ENCODE measurements around the gene RNASE12. TPM values are rescaled to one million over a fixed set of nuclear protein-coding genes. Genes with fewer than 3 reads are reported as not detected.
A peak's percentile ranks its signal among the peaks of the same experiment; 100 is the strongest.

RNASE12 gene
- total and polyA plus RNA-seq, 9 of the 15 experiments (the other 6 are each of a cell fraction or from before 2014, with no cell fraction given), result 0.24 TPM; not detected in 8

DNA sequence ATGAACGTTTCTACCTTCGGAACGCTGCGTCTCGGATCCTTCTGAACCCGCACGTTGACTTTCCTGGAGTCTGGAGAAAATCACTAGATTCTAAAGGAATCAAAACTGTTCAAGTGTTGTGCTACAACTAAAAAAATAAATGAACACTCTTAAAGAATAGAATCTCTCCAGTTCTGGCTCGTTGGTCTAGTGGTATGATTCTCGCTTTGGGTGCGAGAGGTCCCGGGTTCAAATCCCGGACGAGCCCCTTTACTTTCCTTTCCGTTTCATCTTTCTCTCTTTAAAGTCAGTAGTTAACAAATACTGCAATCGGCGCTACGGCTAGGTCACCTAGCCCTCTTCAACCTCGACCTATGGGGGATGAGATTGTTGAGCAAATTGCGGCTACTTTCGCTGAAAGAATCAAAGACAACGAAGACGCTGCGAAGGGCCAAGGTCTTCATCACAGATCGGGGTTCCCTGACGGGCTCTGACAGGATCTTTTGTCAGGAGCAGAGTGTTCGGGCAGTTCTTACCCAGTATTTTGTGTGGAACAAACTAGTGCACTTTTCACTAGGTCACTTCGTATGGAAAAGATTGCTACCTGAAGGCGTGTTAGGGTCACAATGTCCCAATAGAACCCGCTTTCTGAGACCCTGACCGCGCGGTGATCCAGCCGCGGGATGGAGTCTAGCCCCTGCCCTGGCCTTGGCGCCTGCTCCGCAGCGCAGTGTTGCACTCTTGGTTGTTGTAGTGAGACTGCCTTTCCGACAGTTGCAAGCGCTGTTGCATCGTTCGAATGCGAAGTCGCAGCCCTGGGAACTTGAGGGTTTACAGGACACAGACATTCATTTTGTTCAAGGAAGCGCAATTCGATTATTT, 41.9 kb upstream of the RNASE12 start (continued):
- TF ChIP-seq, protein P1, sequence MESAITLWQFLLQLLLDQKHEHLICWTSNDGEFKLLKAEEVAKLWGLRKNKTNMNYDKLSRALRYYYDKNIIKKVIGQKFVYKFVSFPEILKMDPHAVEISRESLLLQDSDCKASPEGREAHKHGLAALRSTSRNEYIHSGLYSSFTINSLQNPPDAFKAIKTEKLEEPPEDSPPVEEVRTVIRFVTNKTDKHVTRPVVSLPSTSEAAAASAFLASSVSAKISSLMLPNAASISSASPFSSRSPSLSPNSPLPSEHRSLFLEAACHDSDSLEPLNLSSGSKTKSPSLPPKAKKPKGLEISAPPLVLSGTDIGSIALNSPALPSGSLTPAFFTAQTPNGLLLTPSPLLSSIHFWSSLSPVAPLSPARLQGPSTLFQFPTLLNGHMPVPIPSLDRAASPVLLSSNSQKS (CRISPR knock-in tag; IDR thresholded peaks at IDR 0.05), result no peak
- TF ChIP-seq, protein P2, sequence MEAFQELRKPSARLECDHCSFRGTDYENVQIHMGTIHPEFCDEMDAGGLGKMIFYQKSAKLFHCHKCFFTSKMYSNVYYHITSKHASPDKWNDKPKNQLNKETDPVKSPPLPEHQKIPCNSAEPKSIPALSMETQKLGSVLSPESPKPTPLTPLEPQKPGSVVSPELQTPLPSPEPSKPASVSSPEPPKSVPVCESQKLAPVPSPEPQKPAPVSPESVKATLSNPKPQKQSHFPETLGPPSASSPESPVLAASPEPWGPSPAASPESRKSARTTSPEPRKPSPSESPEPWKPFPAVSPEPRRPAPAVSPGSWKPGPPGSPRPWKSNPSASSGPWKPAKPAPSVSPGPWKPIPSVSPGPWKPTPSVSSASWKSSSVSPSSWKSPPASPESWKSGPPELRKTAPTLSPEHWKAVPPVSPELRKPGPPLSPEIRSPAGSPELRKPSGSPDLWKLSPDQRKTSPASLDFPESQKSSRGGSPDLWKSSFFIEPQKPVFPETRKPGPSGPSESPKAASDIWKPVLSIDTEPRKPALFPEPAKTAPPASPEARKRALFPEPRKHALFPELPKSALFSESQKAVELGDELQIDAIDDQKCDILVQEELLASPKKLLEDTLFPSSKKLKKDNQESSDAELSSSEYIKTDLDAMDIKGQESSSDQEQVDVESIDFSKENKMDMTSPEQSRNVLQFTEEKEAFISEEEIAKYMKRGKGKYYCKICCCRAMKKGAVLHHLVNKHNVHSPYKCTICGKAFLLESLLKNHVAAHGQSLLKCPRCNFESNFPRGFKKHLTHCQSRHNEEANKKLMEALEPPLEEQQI (IDR thresholded peaks at IDR 0.05), result 0 out of 2 replicates have a peak, but pooled peaks have one; percentile 52
- TF ChIP-seq NFE2 (IDR thresholded peaks at IDR 0.05; ENCODE audit: low read depth) (no peak), KDM1A (IDR thresholded peaks at IDR 0.05) (peak; percentile 91 to 92), POLR2B (IDR thresholded peaks at IDR 0.05; ENCODE audit: low read depth, partially characterized antibody) (no peak), DACH1 (IDR thresholded peaks at IDR 0.05; ENCODE audit: partially characterized antibody) (no peak), ZBED1 (IDR thresholded peaks at IDR 0.05) (no peak), SAFB (IDR thresholded peaks at IDR 0.05; ENCODE audit: borderline replicate concordance, low read depth, low read length) (no peak), MAFK (IDR thresholded peaks at IDR 0.05; ENCODE audit: low read length) (no peak), MBD2 (IDR thresholded peaks at IDR 0.05; ENCODE audit: borderline replicate concordance, low read depth) (no peak), GATA2 (CRISPR knock-in tag; IDR thresholded peaks at IDR 0.05) (no peak), SRF (CRISPR knock-in tag; IDR thresholded peaks at IDR 0.05) (no peak), NUFIP1 (IDR thresholded peaks at IDR 0.05; ENCODE audit: partially characterized antibody) (no peak), TAF7 (tag; IDR thresholded peaks at IDR 0.05) (no peak), XRCC3 (IDR thresholded peaks at IDR 0.05) (no peak), MTA1 (IDR thresholded peaks at IDR 0.05; ENCODE audit: borderline replicate concordance) (0 out of 2 replicates have a peak, but pooled peaks have one; percentile 40), RFX1 (IDR thresholded peaks at IDR 0.05) (no peak), DDX20 (tag; IDR thresholded peaks at IDR 0.05; ENCODE audit: low read depth) (no peak), ZNF431 (CRISPR knock-in tag; IDR thresholded peaks at IDR 0.05) (no peak), RBM34 (IDR thresholded peaks at IDR 0.05; ENCODE audit: borderline replicate concordance, insufficient read depth, low read length) (no peak), RNF2 (IDR thresholded peaks at IDR 0.05) (no peak; the same call in 1 of the 2 replicates), NFIC (IDR thresholded peaks at IDR 0.05) (peak; percentile 67)
- TF ChIP-seq, protein P3, sequence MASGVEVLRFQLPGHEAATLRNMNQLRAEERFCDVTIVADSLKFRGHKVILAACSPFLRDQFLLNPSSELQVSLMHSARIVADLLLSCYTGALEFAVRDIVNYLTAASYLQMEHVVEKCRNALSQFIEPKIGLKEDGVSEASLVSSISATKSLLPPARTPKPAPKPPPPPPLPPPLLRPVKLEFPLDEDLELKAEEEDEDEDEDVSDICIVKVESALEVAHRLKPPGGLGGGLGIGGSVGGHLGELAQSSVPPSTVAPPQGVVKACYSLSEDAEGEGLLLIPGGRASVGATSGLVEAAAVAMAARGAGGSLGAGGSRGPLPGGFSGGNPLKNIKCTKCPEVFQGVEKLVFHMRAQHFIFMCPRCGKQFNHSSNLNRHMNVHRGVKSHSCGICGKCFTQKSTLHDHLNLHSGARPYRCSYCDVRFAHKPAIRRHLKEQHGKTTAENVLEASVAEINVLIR (CRISPR knock-in tag; IDR thresholded peaks at IDR 0.05), result no peak
- TF ChIP-seq, protein P4, sequence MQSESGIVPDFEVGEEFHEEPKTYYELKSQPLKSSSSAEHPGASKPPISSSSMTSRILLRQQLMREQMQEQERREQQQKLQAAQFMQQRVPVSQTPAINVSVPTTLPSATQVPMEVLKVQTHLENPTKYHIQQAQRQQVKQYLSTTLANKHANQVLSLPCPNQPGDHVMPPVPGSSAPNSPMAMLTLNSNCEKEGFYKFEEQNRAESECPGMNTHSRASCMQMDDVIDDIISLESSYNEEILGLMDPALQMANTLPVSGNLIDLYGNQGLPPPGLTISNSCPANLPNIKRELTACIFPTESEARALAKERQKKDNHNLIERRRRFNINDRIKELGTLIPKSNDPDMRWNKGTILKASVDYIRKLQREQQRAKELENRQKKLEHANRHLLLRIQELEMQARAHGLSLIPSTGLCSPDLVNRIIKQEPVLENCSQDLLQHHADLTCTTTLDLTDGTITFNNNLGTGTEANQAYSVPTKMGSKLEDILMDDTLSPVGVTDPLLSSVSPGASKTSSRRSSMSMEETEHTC (IDR thresholded peaks at IDR 0.05), result no peak

Measured in K562 (cell line).